Activated naive CD4-positive, alpha-beta T cell treated with anti-CD3 and anti-CD28 coated beads, Interleukin-2, amount 50 U/mL, for 16 hours (primary cell): ENCODE measurements around the gene COBL.
A peak's percentile ranks its signal among the peaks of the same experiment; 100 is the strongest.

Source experiments
- DNase-seq: peaks from one replicate; pipeline ENCODE4 v3.0.0-alpha.2; 2020

The COBL gene

GRCh38 chr7:51135576-51135975 lies 181.0 kb downstream of the COBL start:
- no peak for DNase-seq

GRCh38 chr7:51134013-51134441 lies 182.6 kb downstream of the COBL start:
- DNase-seq = no peak

DNA sequence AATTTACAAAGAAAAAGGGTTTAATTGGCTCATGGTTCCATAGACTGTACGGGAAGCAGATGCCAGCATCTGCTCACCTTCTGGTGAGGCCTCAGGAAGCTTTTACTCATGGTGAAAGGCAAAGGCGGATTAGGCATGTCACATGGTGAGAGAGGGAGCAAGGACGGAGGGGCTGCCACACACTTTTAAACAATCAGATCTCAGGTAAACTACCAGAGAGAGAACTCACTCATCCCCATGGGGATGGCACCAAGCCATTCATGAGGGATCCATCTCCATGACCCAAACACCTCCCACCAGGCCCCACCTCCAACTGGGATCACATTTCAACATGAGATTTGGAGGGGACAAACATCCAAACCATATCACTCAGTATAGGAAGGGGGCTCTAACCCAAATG lies 183.9 kb downstream of the COBL start:
- no peak for DNase-seq

GRCh38 chr7:51129527-51130472 lies 186.8 kb downstream of the COBL start:
- DNase-seq = no peak

DNA sequence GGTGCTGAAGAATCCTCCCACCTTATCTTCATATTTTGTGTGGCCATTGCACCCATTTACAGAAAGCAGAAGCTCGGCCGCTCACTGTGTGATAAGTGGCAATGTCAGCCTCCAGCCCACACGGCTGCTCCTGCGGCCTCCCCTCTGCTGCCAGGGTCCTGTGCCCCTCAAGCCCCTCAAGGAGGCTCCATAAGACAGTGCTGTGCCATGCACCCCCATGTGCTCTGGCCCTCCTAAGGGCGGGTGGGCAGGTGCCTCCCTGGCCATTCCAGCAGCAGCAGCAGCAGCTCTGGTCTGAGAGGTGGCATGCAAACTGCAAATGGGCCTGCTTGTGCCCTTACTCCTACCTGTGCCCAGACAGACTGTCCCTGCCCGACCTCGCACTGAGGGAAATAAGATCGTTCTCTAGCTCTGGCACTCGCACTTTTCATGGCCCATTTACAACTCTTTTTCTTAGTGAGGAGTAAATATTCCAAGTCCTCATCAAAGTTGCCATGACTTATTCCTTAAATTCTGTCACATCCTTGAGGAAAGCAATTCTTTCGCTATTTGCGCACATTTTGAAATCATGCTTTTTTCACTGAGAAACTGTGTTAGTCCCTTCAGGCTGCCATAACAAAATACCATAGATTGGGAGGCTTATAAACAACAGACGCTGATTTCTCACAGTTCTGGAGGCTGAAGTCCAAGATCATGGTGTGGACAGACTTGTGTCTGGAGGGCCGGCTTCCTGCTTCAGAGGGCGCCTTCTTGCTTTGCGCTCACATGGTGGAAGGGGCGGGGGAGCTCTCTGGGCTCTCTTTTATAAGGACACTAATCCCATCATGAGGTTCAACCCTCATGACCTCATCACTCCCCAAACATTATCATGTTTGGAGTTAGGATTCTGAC lies 187.8 kb downstream of the COBL start:
- no peak for DNase-seq

GRCh38 chr7:51127618-51127904 lies 189.0 kb downstream of the COBL start:
- DNase-seq = no peak

- DNase-seq = no peak
Observed at GRCh38 chr7:51126813-51127617, 189.6 kb downstream of the COBL start.

GRCh38 chr7:51126324-51126723 lies 190.3 kb downstream of the COBL start:
- DNase-seq = no peak

DNA sequence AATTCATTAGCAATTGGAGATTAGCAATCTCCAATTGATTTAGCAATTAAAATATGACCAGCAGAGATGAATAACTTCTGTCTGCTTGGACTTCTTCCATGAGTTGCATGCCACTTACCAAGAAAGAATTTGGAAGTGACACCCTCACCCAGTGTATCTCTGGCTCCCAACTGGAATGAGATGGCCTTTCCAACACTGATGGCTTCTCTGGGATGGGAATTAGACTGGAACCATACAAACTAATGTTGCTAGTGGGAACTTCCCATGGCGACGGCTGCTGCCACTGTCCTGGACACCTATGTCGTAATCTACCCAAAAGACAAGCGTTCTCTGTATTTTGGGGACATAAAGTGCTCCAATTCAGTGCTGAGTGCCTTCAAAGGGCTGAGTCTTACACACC lies 192.3 kb downstream of the COBL start:
- DNase-seq = no peak

GRCh38 chr7:51123322-51124019 lies 193.1 kb downstream of the COBL start:
- peak; percentile 76 for DNase-seq

DNA sequence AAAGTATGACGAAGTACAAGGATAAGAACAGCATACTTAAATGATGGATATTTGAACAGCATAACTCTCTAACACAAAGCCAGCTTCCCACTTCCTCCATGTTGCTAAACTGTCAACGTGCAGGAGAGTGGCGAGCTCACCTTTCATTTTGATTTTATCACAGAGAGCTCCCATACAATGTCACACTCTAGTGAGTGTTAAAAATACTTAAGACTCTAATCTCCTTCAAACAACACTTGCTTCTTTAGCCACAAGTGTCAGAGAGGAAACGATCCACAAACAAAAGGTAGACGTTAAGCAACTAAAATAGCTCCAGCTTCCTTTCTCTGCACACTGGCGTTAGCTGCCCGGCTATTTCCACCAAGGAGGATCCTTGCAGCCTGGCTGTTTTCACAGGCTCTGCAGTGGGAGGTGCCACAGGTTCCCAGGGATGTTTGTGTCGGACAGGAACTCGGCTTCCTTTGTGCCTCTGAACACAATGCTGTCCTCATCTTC lies 194.6 kb downstream of the COBL start:
- no peak for DNase-seq

- no peak for DNase-seq
Observed at GRCh38 chr7:51121036-51121790, 195.4 kb downstream of the COBL start.

GRCh38 chr7:51118628-51119027 lies 198.0 kb downstream of the COBL start:
- no peak for DNase-seq

DNA sequence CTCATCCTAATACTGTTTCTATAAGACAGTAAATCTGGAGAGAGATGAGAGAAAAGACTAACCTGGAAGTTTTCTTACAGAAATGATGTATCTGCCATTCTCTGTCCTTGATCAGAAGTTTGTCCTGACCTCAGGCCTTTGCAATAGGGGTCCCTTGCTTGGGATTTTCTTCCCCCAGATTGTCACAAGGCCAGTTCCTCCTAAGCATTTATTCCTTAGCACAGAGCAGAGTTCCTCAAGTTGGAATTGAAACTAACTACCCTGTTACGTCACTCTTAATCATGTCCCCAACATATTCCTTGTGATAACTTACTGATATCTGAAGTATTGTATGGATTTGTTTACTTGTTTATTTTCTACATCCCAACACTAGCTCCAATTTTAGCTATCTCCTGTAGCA lies 202.1 kb downstream of the COBL start:
- DNase-seq = no peak

- no peak for DNase-seq
Observed at GRCh38 chr7:51113962-51114361, 202.6 kb downstream of the COBL start.

DNA sequence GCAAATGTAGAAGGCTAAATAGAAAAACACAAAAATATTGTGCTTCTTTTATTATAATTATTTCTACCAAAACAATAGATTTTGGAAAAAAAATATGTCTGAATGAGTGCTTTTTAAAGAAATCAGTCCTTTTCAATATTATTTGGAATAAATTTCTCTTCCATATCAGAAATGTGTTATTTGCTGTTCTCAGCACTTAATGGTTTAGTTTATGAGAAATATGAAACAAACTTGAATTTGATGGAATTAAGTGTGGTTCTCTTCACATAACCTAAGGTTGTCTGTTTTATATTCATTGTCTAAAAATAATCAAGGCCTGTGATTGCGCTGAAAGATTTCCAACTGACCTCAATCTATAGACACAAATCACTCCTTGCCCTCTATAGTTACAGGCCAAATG lies 203.0 kb downstream of the COBL start:
- DNase-seq = no peak

- no peak for DNase-seq
Observed at GRCh38 chr7:51111241-51111940, 205.2 kb downstream of the COBL start.

DNA sequence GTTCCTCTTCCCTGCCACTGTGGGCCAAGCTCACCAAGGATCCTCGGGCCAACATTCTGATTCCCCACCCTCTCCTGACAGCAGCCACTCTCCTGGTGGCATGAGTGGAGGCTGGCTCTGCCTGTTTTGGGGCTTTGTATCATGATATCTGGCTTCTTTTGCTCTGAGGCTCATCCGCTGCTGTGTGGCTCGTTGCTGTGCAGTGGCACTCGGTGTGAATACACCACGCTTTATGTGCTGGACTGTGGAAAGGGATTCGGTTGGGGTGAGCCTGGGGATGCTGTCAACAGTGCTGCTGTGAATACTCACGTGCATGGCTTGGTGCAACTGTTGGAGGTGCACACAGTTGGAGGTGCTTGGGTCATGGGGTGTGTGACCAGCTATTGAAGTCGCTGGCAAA lies 208.5 kb downstream of the COBL start:
- DNase-seq = no peak

GRCh38 chr7:51104278-51104677 lies 212.3 kb downstream of the COBL start:
- DNase-seq = no peak

DNA sequence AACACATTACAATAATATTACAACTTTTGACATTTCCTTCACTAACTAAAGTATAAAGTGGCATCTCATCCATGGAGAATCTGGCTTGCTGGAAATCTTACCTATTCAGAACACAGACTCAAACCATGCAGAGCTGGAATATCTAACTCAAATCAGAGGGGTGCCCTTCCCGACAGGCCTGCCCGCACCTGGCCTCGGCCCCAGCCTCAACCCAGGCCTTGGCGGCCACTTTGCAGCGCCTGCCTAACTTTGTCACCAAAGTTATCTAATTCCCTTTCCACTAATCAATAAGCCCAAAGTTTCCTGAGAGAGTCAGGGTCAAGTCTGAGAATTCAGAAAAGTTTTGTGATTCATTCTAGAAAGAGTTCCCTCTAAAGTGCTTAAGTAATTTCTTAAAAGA lies 212.9 kb downstream of the COBL start:
- no peak for DNase-seq

DNA sequence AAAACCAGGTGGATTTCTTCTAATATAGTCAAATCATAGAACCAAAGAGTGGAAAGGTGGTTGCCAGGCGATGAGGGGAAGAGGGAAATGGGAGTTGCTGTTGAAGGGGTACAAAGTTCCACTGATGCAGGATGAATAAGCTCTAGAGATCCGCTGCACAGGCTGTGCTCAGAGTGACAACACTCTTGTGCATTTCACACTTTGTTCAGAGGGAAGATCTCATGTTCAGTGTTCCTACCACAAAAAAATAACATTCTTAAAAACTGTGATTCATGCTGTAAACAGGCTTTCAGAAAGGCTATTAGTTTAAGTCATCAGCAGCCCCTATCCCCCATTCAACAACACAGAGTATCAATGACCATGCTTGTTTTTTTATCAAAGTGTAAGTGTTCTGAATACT lies 213.8 kb downstream of the COBL start:
- no peak for DNase-seq
